ENCODE results near the gene DENND5B.

GRCh38 chr12:31386364-31386777 lies 204.6 kb downstream of the DENND5B start:
- TF ChIP-seq TAF1 (conservative IDR thresholded peaks at IDR 0.05) (no peak), GABPA (IDR thresholded peaks at IDR 0.05 in 1 of 2, conservative IDR thresholded peaks at IDR 0.05 in 1 of 2) (no peak)
- TF ChIP-seq, protein P1, sequence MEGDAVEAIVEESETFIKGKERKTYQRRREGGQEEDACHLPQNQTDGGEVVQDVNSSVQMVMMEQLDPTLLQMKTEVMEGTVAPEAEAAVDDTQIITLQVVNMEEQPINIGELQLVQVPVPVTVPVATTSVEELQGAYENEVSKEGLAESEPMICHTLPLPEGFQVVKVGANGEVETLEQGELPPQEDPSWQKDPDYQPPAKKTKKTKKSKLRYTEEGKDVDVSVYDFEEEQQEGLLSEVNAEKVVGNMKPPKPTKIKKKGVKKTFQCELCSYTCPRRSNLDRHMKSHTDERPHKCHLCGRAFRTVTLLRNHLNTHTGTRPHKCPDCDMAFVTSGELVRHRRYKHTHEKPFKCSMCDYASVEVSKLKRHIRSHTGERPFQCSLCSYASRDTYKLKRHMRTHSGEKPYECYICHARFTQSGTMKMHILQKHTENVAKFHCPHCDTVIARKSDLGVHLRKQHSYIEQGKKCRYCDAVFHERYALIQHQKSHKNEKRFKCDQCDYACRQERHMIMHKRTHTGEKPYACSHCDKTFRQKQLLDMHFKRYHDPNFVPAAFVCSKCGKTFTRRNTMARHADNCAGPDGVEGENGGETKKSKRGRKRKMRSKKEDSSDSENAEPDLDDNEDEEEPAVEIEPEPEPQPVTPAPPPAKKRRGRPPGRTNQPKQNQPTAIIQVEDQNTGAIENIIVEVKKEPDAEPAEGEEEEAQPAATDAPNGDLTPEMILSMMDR (IDR thresholded peaks at IDR 0.05; ENCODE audit: low read depth, low read length, missing input control): no peak
- TF ChIP-seq, protein P2, sequence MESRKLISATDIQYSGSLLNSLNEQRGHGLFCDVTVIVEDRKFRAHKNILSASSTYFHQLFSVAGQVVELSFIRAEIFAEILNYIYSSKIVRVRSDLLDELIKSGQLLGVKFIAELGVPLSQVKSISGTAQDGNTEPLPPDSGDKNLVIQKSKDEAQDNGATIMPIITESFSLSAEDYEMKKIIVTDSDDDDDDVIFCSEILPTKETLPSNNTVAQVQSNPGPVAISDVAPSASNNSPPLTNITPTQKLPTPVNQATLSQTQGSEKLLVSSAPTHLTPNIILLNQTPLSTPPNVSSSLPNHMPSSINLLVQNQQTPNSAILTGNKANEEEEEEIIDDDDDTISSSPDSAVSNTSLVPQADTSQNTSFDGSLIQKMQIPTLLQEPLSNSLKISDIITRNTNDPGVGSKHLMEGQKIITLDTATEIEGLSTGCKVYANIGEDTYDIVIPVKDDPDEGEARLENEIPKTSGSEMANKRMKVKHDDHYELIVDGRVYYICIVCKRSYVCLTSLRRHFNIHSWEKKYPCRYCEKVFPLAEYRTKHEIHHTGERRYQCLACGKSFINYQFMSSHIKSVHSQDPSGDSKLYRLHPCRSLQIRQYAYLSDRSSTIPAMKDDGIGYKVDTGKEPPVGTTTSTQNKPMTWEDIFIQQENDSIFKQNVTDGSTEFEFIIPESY (IDR thresholded peaks at IDR 0.05): no peak

Data from liver (tissue), 3 donors.